Measurements from ENCODE around the gene ASTN2. TPM values are rescaled to one million over a fixed set of nuclear protein-coding genes. Genes with fewer than 3 reads are reported as not detected.

Gene ASTN2
- total RNA-seq, 2 donors from 2014 or later = 113 to 153 TPM

GRCh38 chr9:116987721-116988485 lies 427.0 kb downstream of the ASTN2 start:
- Histone ChIP-seq H3K36me3 (no peaks in the 10 kb centered on the region), H3K9me3 (no peaks in the 10 kb centered on the region), H3K4me3 (no peak overlapping the region), H3K27me3 (replicated peaks; ENCODE audit: insufficient read depth) (no peaks in the 10 kb centered on the region), H3K4me1 (replicated peaks) (no peaks in the 10 kb centered on the region), H3K27ac (no peak overlapping the region)
- no peak for DNase-seq (ENCODE audit: low spot score)
- 85% methylated on average over 5 of the region's 5 CpGs for WGBS
- intact Hi-C loops (cut with DNase I) = no loop called here
- TF ChIP-seq POLR2A (IDR thresholded peaks at IDR 0.05) (no peak), POLR2AphosphoS5 (IDR thresholded peaks at IDR 0.05) (no peak), CTCF (IDR thresholded peaks at IDR 0.05) (no peak)

- 68% methylated on average over 7 of the region's 7 CpGs for WGBS
- H3K27ac ChIP-seq = no peak overlapping the region
- TF ChIP-seq POLR2A (IDR thresholded peaks at IDR 0.05) = no peak
- no peak for TF ChIP-seq CTCF (IDR thresholded peaks at IDR 0.05)
- intact Hi-C loops (cut with DNase I) = no loop called here
- H3K9me3 ChIP-seq = no peaks in the 10 kb centered on the region
- no peaks in the 10 kb centered on the region for H3K4me1 ChIP-seq (replicated peaks)
- H3K4me3 ChIP-seq = no peak overlapping the region
- no peak for DNase-seq (ENCODE audit: low spot score)
- no peaks in the 10 kb centered on the region for H3K36me3 ChIP-seq
- H3K27me3 ChIP-seq (replicated peaks; ENCODE audit: insufficient read depth) = no peaks in the 10 kb centered on the region
These were observed 428.8 kb downstream of the ASTN2 start for GRCh38 chr9:116986015-116986414.

GRCh38 chr9:116985596-116985995 lies 429.3 kb downstream of the ASTN2 start:
- no peaks in the 10 kb centered on the region for H3K27me3 ChIP-seq (replicated peaks; ENCODE audit: insufficient read depth)
- no peak for DNase-seq (ENCODE audit: low spot score)
- no peak overlapping the region for H3K27ac ChIP-seq
- TF ChIP-seq POLR2A (IDR thresholded peaks at IDR 0.05) (no peak), CTCF (IDR thresholded peaks at IDR 0.05) (no peak), POLR2AphosphoS5 (IDR thresholded peaks at IDR 0.05) (no peak)
- H3K4me1 ChIP-seq (replicated peaks) = no peaks in the 10 kb centered on the region
- intact Hi-C loops (cut with DNase I) = no loop called here
- no peaks in the 10 kb centered on the region for H3K9me3 ChIP-seq
- WGBS = 91% methylated on average over 4 of the region's 4 CpGs
- no peaks in the 10 kb centered on the region for H3K36me3 ChIP-seq
- H3K4me3 ChIP-seq = no peak overlapping the region

- H3K4me1 ChIP-seq (replicated peaks) = no peaks in the 10 kb centered on the region
- WGBS = 86% methylated on average over 2 of the region's 2 CpGs
- no peak for TF ChIP-seq POLR2A (IDR thresholded peaks at IDR 0.05)
- TF ChIP-seq POLR2AphosphoS5 (IDR thresholded peaks at IDR 0.05) = no peak
- no peak for TF ChIP-seq CTCF (IDR thresholded peaks at IDR 0.05)
- no peak overlapping the region for H3K27ac ChIP-seq
- H3K27me3 ChIP-seq (replicated peaks; ENCODE audit: insufficient read depth) = no peaks in the 10 kb centered on the region
- intact Hi-C loops (cut with DNase I) = no loop called here
- no peaks in the 10 kb centered on the region for H3K36me3 ChIP-seq
- no peak for DNase-seq (ENCODE audit: low spot score)
- no peak overlapping the region for H3K4me3 ChIP-seq
- no peaks in the 10 kb centered on the region for H3K9me3 ChIP-seq
These were observed 430.7 kb downstream of the ASTN2 start for GRCh38 chr9:116984111-116984510.

GRCh38 chr9:116980582-116981120 lies 434.2 kb downstream of the ASTN2 start:
- intact Hi-C loops (cut with DNase I) = no loop called here
- no peak overlapping the region for H3K27ac ChIP-seq

More at GRCh38 chr9:116980582-116981120, 434.2 kb downstream of the ASTN2 start:
- no peaks in the 10 kb centered on the region for H3K27me3 ChIP-seq (replicated peaks; ENCODE audit: insufficient read depth)
- no peak overlapping the region for H3K4me3 ChIP-seq
- H3K36me3 ChIP-seq = no peaks in the 10 kb centered on the region
- no peak for TF ChIP-seq POLR2AphosphoS5 (IDR thresholded peaks at IDR 0.05)
- no peaks in the 10 kb centered on the region for H3K4me1 ChIP-seq (replicated peaks)
- H3K9me3 ChIP-seq = no peaks in the 10 kb centered on the region
- no peak for DNase-seq (ENCODE audit: low spot score)

All from prostate gland (tissue), 2 donors.